Spleen (tissue), 7 donors: ENCODE data around the gene ARSD.

Source experiments
- POLR2A ChIP-seq, 3 donors: fragments of 450-650 bp; IDR thresholded peaks; one replicate each; pipeline ENCODE4 v1.5.1; 2017; ENCODE audit warnings: antibody characterized with exemption in 3 of 3, mild to moderate bottlenecking in 1 of 3
- TF ChIP-seq, protein P1 (sequence below), 11 experiments: fragments of 200-600 bp in 7 of 11; fragments of 450-650 bp in 4 of 11; sonication (generic) in 4 of 11; IDR thresholded peaks in 8 of 11; conservative IDR thresholded peaks in 3 of 11; 1 replicate in 7 of 11; 2 replicates in 4 of 11; pipeline versions ENCODE4 v1.4.0 to v1.8.0; 2016 to 2021; ENCODE audit warnings: antibody characterized with exemption in 11 of 11, inconsistent platforms in 4 of 11, mild to moderate bottlenecking in 1 of 11
- donor health status: DM: no; HTN: no; CAD: no; lungs with moderate emphysema.
- donor health status: DM: no; HTN: no; CAD: no.
- donor health status: DM: no; HTN: no; CAD: no.

DNA sequence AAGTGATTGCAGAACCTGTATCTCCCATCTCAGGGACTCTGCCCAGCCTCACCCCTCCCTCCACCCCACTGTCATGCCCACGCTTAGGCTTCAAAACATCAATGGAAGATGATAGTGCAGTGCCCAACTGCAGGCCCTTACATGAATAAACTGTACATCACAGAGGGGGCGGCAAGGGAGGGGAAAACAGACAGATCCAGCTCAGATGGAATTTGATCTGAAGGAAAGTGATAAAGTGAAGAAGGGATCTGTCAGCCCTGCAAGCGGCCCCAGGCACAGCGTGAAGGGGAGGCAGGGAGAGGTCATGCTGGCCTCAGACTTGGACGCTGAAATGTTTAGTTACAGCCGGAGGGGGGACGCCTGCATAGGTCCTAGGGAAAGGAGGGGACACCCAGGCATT is 61.9 kb downstream of the ARSD start:
- no peak for TF ChIP-seq POLR2A (IDR thresholded peaks at IDR 0.05)
- TF ChIP-seq, protein P1, sequence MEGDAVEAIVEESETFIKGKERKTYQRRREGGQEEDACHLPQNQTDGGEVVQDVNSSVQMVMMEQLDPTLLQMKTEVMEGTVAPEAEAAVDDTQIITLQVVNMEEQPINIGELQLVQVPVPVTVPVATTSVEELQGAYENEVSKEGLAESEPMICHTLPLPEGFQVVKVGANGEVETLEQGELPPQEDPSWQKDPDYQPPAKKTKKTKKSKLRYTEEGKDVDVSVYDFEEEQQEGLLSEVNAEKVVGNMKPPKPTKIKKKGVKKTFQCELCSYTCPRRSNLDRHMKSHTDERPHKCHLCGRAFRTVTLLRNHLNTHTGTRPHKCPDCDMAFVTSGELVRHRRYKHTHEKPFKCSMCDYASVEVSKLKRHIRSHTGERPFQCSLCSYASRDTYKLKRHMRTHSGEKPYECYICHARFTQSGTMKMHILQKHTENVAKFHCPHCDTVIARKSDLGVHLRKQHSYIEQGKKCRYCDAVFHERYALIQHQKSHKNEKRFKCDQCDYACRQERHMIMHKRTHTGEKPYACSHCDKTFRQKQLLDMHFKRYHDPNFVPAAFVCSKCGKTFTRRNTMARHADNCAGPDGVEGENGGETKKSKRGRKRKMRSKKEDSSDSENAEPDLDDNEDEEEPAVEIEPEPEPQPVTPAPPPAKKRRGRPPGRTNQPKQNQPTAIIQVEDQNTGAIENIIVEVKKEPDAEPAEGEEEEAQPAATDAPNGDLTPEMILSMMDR (IDR thresholded peaks at IDR 0.05 in 8 of 11, conservative IDR thresholded peaks at IDR 0.05 in 3 of 11) = no peak
